Measurements from ENCODE around the gene THRB.
A peak's percentile ranks its signal among the peaks of the same experiment; 100 is the strongest.

THRB gene

DNA sequence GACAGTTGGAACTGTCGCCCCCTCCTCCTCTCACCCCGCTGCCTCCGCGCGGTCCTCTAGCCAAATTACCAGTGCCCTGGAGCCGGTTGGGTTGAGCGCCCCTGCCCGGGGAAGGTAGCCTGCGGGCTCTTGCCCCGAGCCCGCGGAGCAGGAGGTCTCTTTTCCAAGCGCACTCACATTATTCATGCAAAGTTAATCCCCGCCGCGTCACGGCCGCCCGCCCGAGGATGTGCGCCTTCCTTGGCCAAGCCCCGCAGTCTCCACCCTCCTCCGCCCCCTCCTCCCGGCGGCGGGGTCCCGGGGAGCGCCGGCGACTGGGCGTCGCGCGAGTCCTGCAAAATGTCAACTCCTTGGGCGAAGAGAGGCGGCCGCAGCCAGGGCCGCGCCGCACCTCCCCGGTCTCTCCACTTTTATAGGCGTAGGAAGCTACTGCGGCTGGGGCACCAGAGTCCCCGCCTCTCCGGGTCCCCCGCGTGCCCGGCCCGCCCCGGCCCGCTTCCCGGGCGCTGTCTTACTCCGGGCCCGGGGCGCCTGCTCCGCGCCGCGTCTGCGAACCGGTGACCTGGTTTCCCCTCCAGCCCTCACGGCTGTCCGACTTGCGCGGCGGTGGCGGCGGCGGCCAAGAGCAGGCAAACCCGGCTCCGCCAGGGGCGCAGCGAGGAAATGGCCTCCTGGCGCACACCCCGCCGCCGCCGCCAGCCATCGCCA lies at the start of gene THRB:
THRB (minus strand) TSS at position 233 of the 708 bp plus-strand sequence.
- H3K36me3 Mint-ChIP-seq (ENCODE audit: low read depth), result no peaks in the 10 kb centered on the region
- peaks cover 4% of the 10 kb centered on the region for H3K4me1 Mint-ChIP-seq (ENCODE audit: low read depth)
- peak within 1 kb of the TSS; percentile 44 for H3K4me3 Mint-ChIP-seq
- peaks cover 72% of the 10 kb centered on the region for H3K27me3 Mint-ChIP-seq
- H3K27ac Mint-ChIP-seq, result no peak within 1 kb of the TSS
- H3K9me3 Mint-ChIP-seq, result no peaks in the 10 kb centered on the region
- no peak for DNase-seq

DNA sequence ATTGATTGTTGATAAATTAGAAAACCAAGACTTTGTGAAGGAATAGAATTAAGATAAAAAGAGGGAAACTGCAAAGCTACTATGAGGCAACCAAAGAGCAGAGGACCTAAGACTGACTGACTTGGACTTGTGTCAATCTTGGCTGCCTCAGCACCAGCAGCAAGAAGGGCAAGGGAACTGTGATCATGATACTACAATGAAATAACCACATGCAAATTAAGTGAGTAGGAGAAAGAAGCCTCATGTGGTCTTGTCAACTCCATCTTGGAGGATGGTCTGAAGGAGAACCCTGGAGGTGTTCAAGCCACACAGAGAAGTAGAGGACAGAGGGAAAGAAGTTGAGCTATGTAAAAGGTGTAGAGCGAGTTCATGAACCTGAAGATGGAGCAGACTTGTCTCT lies 47.3 kb upstream of the THRB start:
- no peak for DNase-seq
- Mint-ChIP-seq H3K36me3 (ENCODE audit: low read depth) (no peaks in the 10 kb centered on the region), H3K4me3 (no peak overlapping the region), H3K4me1 (ENCODE audit: low read depth) (no peaks in the 10 kb centered on the region), H3K27me3 (no peaks in the 10 kb centered on the region), H3K27ac (no peak overlapping the region), H3K9me3 (no peaks in the 10 kb centered on the region)

DNA sequence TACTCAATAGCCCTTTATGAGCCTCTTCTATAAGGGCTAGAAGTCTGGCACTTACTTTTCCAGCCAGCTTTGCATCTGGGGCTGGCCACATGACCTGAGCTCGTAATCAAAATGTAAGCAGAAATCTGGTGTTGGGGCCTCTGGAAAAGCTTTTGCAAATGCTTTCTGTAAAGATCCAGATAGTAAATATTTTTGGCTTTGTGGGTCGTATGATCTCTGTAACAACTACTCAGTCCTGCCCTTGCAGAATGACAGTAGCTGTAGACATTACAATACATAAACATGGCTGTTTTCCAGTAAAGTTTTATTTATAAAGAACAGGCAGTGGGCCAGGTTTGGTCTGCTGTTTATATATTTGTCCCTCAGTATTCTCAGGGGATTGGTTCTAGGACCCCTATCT lies 46.2 kb upstream of the THRB start:
- DNase-seq, result no peak
- H3K27ac Mint-ChIP-seq, result no peak overlapping the region
- no peaks in the 10 kb centered on the region for H3K27me3 Mint-ChIP-seq
- H3K9me3 Mint-ChIP-seq, result no peaks in the 10 kb centered on the region
- H3K4me3 Mint-ChIP-seq, result no peak overlapping the region
- no peaks in the 10 kb centered on the region for H3K36me3 Mint-ChIP-seq (ENCODE audit: low read depth)
- no peaks in the 10 kb centered on the region for H3K4me1 Mint-ChIP-seq (ENCODE audit: low read depth)

DNA sequence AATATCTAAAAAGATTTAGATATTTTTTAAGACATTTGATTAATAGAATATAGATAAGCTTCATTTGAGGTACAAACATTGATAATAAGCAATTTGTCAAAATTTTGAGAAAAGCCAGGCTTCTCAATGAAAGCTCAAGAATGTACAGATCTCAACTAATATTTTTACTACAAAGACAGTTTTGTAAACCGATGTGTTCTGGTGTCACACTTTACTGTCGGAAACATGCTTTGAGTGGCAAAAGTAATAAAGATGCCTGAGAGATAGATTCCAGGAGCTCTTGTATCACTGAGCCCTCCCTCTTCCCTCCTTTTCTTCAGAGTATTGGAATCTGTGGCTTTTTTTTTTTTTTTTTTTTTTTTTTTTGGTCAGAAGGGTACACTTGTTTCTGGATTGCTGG lies 45.0 kb upstream of the THRB start:
- Mint-ChIP-seq H3K27me3 (no peaks in the 10 kb centered on the region), H3K4me1 (ENCODE audit: low read depth) (no peaks in the 10 kb centered on the region), H3K27ac (no peak overlapping the region), H3K36me3 (ENCODE audit: low read depth) (no peaks in the 10 kb centered on the region), H3K4me3 (no peak overlapping the region), H3K9me3 (no peaks in the 10 kb centered on the region)
- DNase-seq, result no peak

DNA sequence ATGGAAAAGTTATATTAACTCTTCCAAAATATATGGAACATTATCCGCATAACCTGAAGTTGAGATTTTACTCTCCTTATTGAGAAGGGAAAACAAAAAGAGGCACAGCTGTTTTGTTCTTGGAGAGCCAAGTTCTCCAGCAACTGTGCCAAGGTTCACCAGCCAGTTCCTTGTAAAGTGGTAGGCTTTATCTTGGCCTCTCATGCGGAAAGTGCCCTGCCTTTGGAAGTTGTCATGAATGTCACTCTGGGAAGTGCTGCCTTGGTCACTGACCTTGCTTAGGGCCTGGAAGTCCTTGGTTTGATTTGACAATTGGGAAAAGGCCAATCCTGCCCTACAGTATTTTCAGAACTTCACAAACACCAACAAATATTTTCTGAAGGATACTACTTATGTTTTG lies 44.2 kb upstream of the THRB start:
- Mint-ChIP-seq H3K9me3 (no peaks in the 10 kb centered on the region), H3K27me3 (no peaks in the 10 kb centered on the region), H3K36me3 (ENCODE audit: low read depth) (no peaks in the 10 kb centered on the region), H3K27ac (no peak overlapping the region), H3K4me1 (ENCODE audit: low read depth) (no peaks in the 10 kb centered on the region), H3K4me3 (no peak overlapping the region)
- DNase-seq, result no peak

DNA sequence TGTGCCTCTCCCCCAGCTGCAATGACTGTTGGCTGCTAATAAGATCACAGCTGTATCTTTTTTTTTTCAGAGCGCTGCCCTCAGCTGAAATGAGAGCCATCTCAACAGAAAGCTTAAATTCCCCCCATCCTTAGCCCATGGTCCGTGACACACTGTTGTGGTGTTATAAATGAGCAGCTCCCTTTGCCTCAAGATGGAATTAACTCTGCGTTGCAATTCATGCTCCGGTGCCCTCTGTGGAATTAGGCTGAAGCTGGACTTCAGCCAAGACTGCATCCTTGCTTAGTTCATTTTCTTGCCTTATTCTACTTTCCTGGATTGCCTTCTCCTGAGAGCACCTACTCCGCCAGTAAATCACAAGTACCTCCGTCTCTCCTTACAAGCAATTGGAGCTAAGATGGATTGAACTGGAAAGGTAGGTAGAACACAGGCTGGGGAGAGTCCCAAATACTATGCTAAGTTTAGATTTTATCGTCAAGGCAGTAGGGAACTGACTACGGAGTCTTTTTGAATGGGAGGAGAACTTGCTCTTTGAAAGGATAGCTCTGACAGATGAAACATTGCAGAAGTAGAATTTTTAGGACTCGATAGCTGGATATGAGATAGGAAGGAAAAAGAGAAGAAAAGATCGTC lies 39.0 kb upstream of the THRB start:
- Mint-ChIP-seq H3K4me3 (no peak overlapping the region), H3K4me1 (ENCODE audit: low read depth) (no peaks in the 10 kb centered on the region), H3K27me3 (peaks cover 4% of the 10 kb centered on the region), H3K27ac (no peak overlapping the region), H3K36me3 (ENCODE audit: low read depth) (no peaks in the 10 kb centered on the region), H3K9me3 (no peaks in the 10 kb centered on the region)
- DNase-seq, result no peak

DNA sequence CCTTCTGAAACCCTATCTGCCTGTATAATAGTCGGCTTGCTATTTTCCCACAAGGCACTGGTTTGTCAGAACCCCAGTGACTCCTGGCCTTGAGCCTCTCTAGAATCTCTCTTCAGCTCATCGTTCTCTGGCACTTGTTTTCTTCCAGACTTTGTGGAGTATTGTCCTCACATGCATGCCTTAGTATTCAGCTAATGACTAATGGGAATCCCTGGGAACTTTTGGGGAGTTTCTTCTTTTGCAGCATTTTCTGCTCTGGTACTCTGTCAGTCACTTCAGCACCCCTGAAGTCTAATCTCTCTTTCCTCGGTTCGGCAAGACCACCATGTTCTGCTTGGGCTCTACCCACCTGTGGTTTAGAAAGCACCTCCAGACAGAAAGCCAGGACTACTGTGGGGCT lies 35.8 kb upstream of the THRB start:
- Mint-ChIP-seq H3K4me1 (ENCODE audit: low read depth) (no peaks in the 10 kb centered on the region), H3K4me3 (no peak overlapping the region), H3K9me3 (no peaks in the 10 kb centered on the region), H3K27me3 (peaks cover 4% of the 10 kb centered on the region), H3K36me3 (ENCODE audit: low read depth) (no peaks in the 10 kb centered on the region), H3K27ac (no peak overlapping the region)
- DNase-seq, result no peak

DNA sequence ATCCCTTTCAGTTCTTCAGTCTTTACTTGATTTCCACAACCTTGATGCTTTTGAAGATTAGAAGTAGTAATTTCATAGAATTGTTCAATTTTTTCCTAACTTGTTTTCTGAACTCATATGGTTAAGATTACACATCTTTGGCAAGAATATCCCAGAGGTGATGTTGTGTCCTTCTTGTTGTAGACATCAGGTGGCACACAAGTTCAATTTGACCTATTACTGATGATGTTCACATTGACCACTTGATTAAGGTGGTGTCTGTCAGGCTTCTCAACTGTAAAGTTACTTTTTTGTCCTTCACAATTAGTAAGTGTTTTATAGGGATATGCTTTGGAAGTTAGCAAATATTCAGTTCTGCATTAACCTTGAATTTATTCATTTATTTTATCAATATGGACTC lies 34.6 kb upstream of the THRB start:
- H3K27me3 Mint-ChIP-seq, result peaks cover 12% of the 10 kb centered on the region
- H3K9me3 Mint-ChIP-seq, result no peaks in the 10 kb centered on the region
- DNase-seq, result no peak
- no peaks in the 10 kb centered on the region for H3K4me1 Mint-ChIP-seq (ENCODE audit: low read depth)
- H3K4me3 Mint-ChIP-seq, result no peak overlapping the region
- H3K27ac Mint-ChIP-seq, result no peak overlapping the region
- H3K36me3 Mint-ChIP-seq (ENCODE audit: low read depth), result no peaks in the 10 kb centered on the region

DNA sequence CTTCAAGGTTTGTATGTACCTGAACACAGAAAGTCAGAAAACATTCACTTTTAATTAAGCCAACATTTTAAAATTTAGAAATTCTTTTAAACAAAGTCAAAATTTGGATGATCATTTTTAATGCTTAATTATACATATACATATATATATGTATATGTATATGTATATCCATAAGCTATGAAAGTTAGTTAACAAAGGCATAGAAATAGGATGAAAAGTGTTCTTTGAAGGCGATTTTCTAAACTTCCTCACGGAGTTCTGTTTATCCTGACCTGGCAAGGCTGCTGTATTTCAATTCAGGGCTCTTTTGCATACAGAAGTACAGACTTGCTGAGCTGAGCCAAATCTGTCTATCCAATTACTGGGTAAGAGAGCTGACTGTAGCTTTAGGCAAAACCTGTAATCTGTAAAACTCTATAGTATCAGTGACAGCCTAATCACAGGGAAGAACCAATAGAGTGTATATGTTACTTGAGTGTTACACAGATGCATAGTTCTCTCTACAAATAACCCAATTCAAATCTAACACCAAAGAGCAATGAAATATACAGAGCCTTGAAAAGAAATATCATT lies 32.1 kb upstream of the THRB start:
- H3K27ac Mint-ChIP-seq, result no peak overlapping the region
- no peaks in the 10 kb centered on the region for H3K9me3 Mint-ChIP-seq
- no peaks in the 10 kb centered on the region for H3K4me1 Mint-ChIP-seq (ENCODE audit: low read depth)
- no peaks in the 10 kb centered on the region for H3K36me3 Mint-ChIP-seq (ENCODE audit: low read depth)
- DNase-seq, result no peak
- no peak overlapping the region for H3K4me3 Mint-ChIP-seq
- H3K27me3 Mint-ChIP-seq, result peaks cover 31% of the 10 kb centered on the region

DNA sequence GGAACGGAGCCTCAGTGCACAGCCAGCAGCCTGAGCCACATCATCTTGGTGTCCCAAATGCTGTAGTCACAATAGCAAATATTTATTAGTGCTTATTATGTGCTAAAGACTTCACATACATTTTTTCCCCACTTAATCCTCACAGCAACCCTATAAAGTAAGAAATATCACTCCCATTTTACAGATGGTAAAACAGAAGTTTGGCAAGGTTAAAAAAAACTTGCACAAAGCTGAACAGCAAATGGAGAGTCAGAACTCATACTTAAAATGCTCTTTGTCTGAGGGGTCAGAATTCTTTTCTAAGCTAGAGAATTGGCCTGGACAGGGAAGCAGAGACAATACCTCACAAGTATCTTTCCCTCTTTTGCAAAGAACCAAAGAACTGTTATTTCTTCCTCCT lies 30.9 kb upstream of the THRB start:
- Mint-ChIP-seq H3K27me3 (peaks cover 38% of the 10 kb centered on the region), H3K4me3 (no peak overlapping the region), H3K9me3 (no peaks in the 10 kb centered on the region)

DNA sequence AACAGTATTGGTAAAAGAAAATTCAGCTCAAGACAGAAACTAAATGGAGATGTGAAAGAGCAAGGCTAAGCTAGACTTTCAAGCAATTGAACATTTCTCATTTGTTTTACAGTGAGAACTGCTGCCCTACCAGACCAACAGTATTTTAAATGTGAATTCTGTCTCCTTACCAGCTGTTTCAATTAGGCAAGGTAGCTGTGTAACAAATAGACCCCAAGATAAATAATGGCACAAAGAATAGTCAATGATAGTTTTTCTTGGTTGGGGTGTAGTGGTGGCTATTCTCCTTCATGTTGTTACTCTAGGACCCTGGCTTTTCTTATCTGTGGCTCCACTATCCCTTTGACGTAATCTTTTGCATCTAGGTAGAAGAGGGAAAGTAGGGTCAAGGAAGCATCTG lies 30.4 kb upstream of the THRB start:
- Mint-ChIP-seq H3K4me3 (no peak overlapping the region), H3K9me3 (no peaks in the 10 kb centered on the region), H3K27me3 (peaks cover 43% of the 10 kb centered on the region), H3K36me3 (ENCODE audit: low read depth) (no peaks in the 10 kb centered on the region), H3K4me1 (ENCODE audit: low read depth) (no peaks in the 10 kb centered on the region), H3K27ac (no peak overlapping the region)
- no peak for DNase-seq

More for the DNA sequence above, 30.9 kb upstream of the THRB start:
- H3K36me3 Mint-ChIP-seq (ENCODE audit: low read depth), result no peaks in the 10 kb centered on the region
- H3K27ac Mint-ChIP-seq, result no peak overlapping the region
- no peak for DNase-seq
- H3K4me1 Mint-ChIP-seq (ENCODE audit: low read depth), result no peaks in the 10 kb centered on the region

DNA sequence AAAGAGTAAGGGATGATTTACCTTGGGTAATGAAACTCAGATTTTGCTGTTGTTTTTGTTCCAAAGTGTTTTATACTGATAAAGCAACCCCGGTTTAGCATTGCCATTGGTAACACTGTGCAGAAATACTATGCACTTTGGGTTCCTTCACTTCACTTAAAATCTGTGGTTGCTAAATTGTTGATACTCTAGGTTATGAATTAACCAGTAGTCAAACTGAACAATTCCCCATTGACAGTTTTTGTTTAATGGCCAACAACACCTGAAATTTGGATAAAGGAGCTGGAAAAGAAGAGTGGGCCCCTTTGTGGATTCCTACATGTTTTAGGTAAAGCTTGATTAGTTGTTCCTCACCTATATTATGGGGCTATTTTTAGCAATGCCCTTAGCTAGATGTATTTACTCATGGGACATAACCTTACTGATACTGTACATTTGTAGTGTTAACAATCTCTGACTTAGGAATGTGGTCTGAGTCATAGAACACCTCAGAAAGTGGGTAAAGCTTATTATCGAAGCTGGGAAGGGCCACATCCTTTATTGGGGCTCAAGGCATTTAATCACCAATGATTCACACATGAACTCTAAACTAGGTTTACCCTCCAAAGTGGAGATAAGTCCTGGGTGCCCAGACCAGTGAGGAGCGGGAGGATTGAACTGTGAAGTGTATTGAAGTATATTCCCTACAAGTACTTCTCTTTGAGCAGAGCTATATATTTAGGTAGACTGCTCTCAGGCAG lies 29.5 kb upstream of the THRB start:
- no peaks in the 10 kb centered on the region for H3K9me3 Mint-ChIP-seq
- H3K27me3 Mint-ChIP-seq, result peaks cover 52% of the 10 kb centered on the region
- H3K36me3 Mint-ChIP-seq (ENCODE audit: low read depth), result no peaks in the 10 kb centered on the region
- no peak overlapping the region for H3K27ac Mint-ChIP-seq
- H3K4me3 Mint-ChIP-seq, result no peak overlapping the region
- peaks cover 1% of the 10 kb centered on the region for H3K4me1 Mint-ChIP-seq (ENCODE audit: low read depth)
- DNase-seq, result no peak

DNA sequence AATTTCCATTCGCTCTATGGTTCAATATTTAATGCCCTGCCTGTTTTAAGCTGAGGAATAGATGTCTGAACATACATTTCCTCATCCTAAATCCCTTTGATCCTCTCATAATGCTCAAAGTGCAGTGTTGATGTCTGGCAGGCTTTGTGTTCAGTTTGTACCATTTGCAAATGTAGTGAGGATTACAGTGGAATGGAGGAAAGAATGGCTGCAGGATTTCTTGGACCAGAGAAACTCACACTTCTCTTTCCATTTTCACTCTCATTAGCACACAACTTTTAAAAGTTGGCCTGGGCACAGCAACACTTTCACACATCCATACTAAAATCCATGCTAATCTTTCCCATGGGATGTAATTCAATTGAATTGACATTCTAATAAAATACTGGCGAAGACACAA lies 28.6 kb upstream of the THRB start:
- Mint-ChIP-seq H3K4me1 (ENCODE audit: low read depth) (peaks cover 1% of the 10 kb centered on the region), H3K9me3 (no peaks in the 10 kb centered on the region), H3K4me3 (no peak overlapping the region), H3K27me3 (peaks cover 59% of the 10 kb centered on the region), H3K27ac (no peak overlapping the region), H3K36me3 (ENCODE audit: low read depth) (no peaks in the 10 kb centered on the region)
- no peak for DNase-seq

DNA sequence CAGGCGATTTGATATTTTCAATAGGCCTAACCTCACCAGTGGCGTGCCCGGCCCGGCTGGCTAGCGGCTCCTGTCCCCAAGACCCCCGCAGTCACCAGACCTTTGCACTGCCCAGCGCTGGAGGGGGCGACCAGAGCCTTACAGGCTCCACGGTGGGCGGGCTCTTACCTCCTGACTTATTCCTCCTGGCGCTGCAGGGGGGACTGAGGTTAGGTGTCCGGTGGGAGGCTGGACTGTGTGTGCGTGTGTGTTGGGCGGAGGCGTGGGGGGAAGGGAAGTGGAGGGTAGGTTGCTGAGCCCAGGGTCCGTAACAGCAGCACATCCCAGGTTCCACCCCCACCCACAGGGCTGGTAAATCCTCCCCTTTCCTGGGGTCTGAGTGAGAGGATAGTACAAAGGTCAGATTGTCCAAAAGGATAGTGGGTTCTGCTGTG lies 27.5 kb upstream of the THRB start:
- DNase-seq, result no peak
- Mint-ChIP-seq H3K4me1 (ENCODE audit: low read depth) (peaks cover 1% of the 10 kb centered on the region), H3K4me3 (no peak overlapping the region), H3K27me3 (peaks cover 59% of the 10 kb centered on the region), H3K36me3 (ENCODE audit: low read depth) (no peaks in the 10 kb centered on the region), H3K9me3 (no peaks in the 10 kb centered on the region), H3K27ac (no peak overlapping the region)
